Lung (tissue), 12 donors: ENCODE data around the gene KCNMA1. TPM values are rescaled to one million over a fixed set of nuclear protein-coding genes. Genes with fewer than 3 reads are reported as not detected.

Source experiments
- ATAC-seq: fragments of 200-7000 bp; cut with Tn5 transposase; one replicate; pipeline ENCODE4 v1.9.1; 2020; ENCODE audit warnings: moderate number of reproducible peaks; ENCODE audit not compliant: insufficient read depth, low FRiP score
- DNase-seq, 3 donors: peaks; one replicate each; pipeline ENCODE4 v3.0.0-alpha.2; 2013 to 2017
- H3K27ac ChIP-seq, 2 donors: one replicate each; pipeline ENCODE4 v1.5.1; 2013; ENCODE audit warnings: mild to moderate bottlenecking in 2 of 2, moderate library complexity in 2 of 2, control low read depth in 1 of 2, inconsistent platforms in 1 of 2, low read depth in 1 of 2, low read length in 1 of 2
- H3K27me3 ChIP-seq, 3 donors: one replicate each; pipeline ENCODE4 v1.5.1; 2013; ENCODE audit warnings: low read length in 2 of 3; ENCODE audit not compliant: control insufficient read depth in 3 of 3, insufficient read depth in 3 of 3
- H3K36me3 ChIP-seq, 4 donors: one replicate each; pipeline ENCODE4 v1.5.1; 2013; ENCODE audit warnings: low read length in 4 of 4, mild to moderate bottlenecking in 1 of 4, moderate library complexity in 1 of 4; ENCODE audit not compliant: control insufficient read depth in 4 of 4, insufficient read depth in 4 of 4
- H3K4me1 ChIP-seq, 5 donors: one replicate each; pipeline ENCODE4 v1.5.1; 2013; ENCODE audit warnings: low read length in 5 of 5, mild to moderate bottlenecking in 2 of 5, moderate library complexity in 1 of 5; ENCODE audit not compliant: control insufficient read depth in 5 of 5, insufficient read depth in 5 of 5
- H3K4me3 ChIP-seq: one replicate; pipeline ENCODE4 v1.5.1; 2013; ENCODE audit warnings: mild to moderate bottlenecking, control low read depth, moderate library complexity
- H3K9ac ChIP-seq, 2 donors: one replicate each; pipeline ENCODE4 v1.5.1; 2013; ENCODE audit warnings: low read length in 2 of 2, control low read depth in 1 of 2; ENCODE audit not compliant: insufficient read depth in 1 of 2
- H3K9me3 ChIP-seq, 4 donors: one replicate each; pipeline ENCODE4 v1.5.1; 2013; ENCODE audit warnings: low read length in 3 of 4, mild to moderate bottlenecking in 1 of 4, moderate library complexity in 1 of 4; ENCODE audit not compliant: control insufficient read depth in 4 of 4, insufficient read depth in 3 of 4
- WGBS, 2 donors: extraction: QIAGEN DNeasy Blood & Tissue Kit; methylation state at CpG; one replicate each; pipeline ENCODE4 v1.1.7; 2013; 5-methylcytosine and 5-hydroxymethylcytosine counted together
- polyA plus RNA-seq, 2 donors: library from polyadenylated mRNA; stranded (reverse); fragments of 200-250 nt; gene quantifications; one replicate each; pipeline ENCODE4 v1.2.1, GENCODE V29; 2013
- total RNA-seq, 2 donors: library from RNA; depleted of rRNA in 1 of 2; stranded (reverse); fragments of >200 nt in 1 of 2; gene quantifications; one replicate each; pipeline ENCODE4 v1.2.1, GENCODE V29; 2014 to 2021
- TF ChIP-seq, protein P1 (sequence below): IDR thresholded peaks from 2 replicates; pipeline ENCODE4 v1.5.1; 2012; ENCODE audit warnings: mild to moderate bottlenecking; ENCODE audit errors: control extremely low read depth, extremely low read depth
- donor health status: control.
- donor health status: control.
- donor health status: Bipolar disorder and iron deficiency.
- donor health status: healthy.
- donor health status: DM: yes; HTN: yes; CAD: no.

Gene KCNMA1
- total and polyA plus RNA-seq, 4 donors, result 3.8 to 13.0 (median 5.5) TPM

DNA sequence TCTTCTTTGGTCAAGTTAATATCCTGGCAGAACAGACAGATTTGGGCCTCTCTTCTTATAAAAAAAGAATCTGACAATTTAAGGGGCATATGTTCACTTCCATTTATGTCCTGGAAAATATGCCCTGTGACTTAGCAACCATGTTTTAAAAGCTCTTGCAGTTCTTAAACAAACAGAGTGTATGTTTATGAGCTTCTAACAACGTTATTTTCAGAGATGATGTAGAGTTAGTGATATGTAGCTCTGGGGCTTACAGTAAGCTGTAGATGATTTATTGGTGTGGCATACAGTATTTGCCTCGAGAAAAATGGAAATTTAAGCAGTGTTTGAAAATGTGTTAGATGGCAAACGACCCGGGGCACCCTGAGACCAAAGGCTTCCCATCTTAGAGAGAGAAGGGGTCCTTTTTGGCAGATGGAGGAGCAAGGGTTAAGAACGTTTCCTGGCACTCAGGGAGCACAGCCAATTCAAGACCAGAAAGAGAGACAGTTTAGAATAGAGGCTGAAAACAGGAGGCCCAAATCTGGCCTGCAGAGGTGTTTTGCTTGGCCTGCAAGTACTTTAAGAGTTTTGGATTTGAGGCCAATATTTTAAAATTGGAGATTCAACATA lies 397.5 kb downstream of the KCNMA1 start:
- TF ChIP-seq, protein P1, sequence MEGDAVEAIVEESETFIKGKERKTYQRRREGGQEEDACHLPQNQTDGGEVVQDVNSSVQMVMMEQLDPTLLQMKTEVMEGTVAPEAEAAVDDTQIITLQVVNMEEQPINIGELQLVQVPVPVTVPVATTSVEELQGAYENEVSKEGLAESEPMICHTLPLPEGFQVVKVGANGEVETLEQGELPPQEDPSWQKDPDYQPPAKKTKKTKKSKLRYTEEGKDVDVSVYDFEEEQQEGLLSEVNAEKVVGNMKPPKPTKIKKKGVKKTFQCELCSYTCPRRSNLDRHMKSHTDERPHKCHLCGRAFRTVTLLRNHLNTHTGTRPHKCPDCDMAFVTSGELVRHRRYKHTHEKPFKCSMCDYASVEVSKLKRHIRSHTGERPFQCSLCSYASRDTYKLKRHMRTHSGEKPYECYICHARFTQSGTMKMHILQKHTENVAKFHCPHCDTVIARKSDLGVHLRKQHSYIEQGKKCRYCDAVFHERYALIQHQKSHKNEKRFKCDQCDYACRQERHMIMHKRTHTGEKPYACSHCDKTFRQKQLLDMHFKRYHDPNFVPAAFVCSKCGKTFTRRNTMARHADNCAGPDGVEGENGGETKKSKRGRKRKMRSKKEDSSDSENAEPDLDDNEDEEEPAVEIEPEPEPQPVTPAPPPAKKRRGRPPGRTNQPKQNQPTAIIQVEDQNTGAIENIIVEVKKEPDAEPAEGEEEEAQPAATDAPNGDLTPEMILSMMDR, result no peak
- no peaks in the 10 kb centered on the region for H3K27me3 ChIP-seq
- H3K36me3 ChIP-seq, result no peaks in the 10 kb centered on the region
- no peak overlapping the region for H3K9ac ChIP-seq
- H3K4me1 ChIP-seq, result peaks cover 0 to 52% (median 27%) of the 10 kb centered on the region in 5 donors
- peak; percentile 61 to 87 (median 84) for DNase-seq
- H3K27ac ChIP-seq, result no peak overlapping the region
- no peak overlapping the region for H3K4me3 ChIP-seq
- H3K9me3 ChIP-seq, result peaks cover 0 to 1% (median 0%) of the 10 kb centered on the region in 4 donors
- WGBS, 2 donors, result 44 to 57% methylated on average over 5 of the region's 5 CpGs
- no peak for ATAC-seq

DNA sequence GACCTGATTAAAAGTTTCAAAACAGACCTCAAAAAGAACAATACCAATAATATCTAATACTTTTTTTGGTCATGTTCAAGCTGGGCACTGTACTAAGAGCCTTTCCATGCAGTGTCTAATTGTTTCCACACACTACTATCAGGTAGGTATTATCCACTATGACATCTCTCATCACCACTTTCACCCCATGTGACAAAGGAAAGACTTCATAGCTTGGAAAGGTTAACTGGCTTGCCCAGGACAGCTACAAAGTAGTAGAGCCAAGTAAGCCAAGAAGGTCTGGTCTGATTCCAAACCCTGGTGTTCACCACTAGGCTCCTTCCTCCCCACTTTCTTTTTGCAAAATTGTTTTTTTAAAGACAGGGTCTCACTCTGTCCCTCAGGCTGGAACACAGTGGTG lies 400.5 kb downstream of the KCNMA1 start:
- no peaks in the 10 kb centered on the region for H3K36me3 ChIP-seq
- H3K27ac ChIP-seq, result no peak overlapping the region
- no peaks in the 10 kb centered on the region for H3K27me3 ChIP-seq
- no peak overlapping the region for H3K4me3 ChIP-seq
- TF ChIP-seq, protein P1, result no peak
- ATAC-seq (no peak), DNase-seq (no peak)
- H3K9ac ChIP-seq, result no peak overlapping the region
- peaks cover 0 to 2% (median 0%) of the 10 kb centered on the region in 4 donors for H3K9me3 ChIP-seq
- H3K4me1 ChIP-seq, result peaks cover 0 to 43% (median 19%) of the 10 kb centered on the region in 5 donors

DNA sequence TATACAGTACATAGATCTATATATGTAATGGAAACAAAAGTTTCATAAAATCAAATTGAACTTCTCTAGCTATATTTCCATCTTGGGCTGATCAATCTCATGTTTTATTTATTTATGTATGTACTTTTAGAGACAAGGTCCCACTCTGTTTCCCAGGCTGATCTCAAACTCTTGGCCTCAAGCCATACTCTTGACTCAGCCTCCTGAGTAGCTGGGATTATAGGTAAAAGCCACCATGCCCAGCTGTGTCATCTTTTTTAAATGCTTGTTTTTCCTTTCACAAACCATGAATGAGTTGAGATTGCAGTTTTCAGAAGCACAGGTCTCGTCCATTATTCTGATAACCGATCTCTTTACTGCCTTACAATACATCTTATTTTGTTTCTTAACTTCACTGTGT lies 400.9 kb downstream of the KCNMA1 start:
- TF ChIP-seq, protein P1, result no peak
- no peak for ATAC-seq
- Histone ChIP-seq H3K4me3 (no peak overlapping the region), H3K27ac (no peak overlapping the region), H3K4me1 (peaks cover 0 to 39% (median 19%) of the 10 kb centered on the region in 5 donors), H3K27me3 (no peaks in the 10 kb centered on the region), H3K9me3 (peaks cover 0 to 2% (median 0%) of the 10 kb centered on the region in 4 donors), H3K36me3 (no peaks in the 10 kb centered on the region), H3K9ac (no peak overlapping the region)
- DNase-seq, result no peak
- WGBS, 2 donors, result 90 to 97% methylated on average over 2 of the region's 2 CpGs

DNA sequence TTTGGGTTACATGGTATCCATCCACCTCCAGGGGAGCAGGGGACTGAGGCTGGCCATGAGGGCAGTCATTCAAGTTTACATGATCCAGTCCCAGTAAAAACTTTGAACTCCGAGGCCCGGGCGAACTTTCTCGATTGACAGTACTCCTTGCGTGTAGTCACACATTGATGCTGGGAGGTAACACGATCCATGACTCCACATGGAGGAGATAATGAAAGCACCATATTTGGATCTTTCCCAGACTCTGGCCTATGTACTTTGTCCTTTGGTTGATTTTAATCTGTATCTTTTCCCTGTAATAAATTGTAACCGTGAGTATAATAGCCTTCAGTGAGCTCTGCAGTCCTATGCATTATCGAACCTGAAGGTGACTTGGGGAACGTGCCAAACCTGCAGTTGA lies 401.6 kb downstream of the KCNMA1 start:
- 87 to 96% methylated on average over 9 of the region's 9 CpGs for WGBS, 2 donors

More for the DNA sequence above, 401.6 kb downstream of the KCNMA1 start:
- H3K27ac ChIP-seq, result no peak overlapping the region
- no peak overlapping the region for H3K4me3 ChIP-seq
- DNase-seq (no peak), ATAC-seq (no peak)
- no peaks in the 10 kb centered on the region for H3K27me3 ChIP-seq
- no peaks in the 10 kb centered on the region for H3K36me3 ChIP-seq
- TF ChIP-seq, protein P1, result no peak
- peaks cover 0 to 35% (median 19%) of the 10 kb centered on the region in 5 donors for H3K4me1 ChIP-seq
- H3K9ac ChIP-seq, result no peak overlapping the region
- peaks cover 0 to 2% (median 0%) of the 10 kb centered on the region in 4 donors for H3K9me3 ChIP-seq
